Activated T-cell treated with anti-CD3 and anti-CD28 coated beads for 4 hours (primary cell): ENCODE measurements around the gene U2AF2.

Experiments used
- DNase-seq: peaks from one replicate; pipeline ENCODE4 v3.0.0-alpha.2; 2020

The U2AF2 gene

GRCh38 chr19:55677572-55678028, 22.8 kb downstream of the U2AF2 start:
- DNase-seq: no peak

GRCh38 chr19:55678121-55678671, 23.4 kb downstream of the U2AF2 start:
- no peak for DNase-seq

- no peak for DNase-seq
Measured at GRCh38 chr19:55679343-55680257, 24.8 kb downstream of the U2AF2 start.

GRCh38 chr19:55680339-55681130, 25.7 kb downstream of the U2AF2 start:
- DNase-seq: no peak

GRCh38 chr19:55681131-55682092, 26.6 kb downstream of the U2AF2 start:
- no peak for DNase-seq

GRCh38 chr19:55683449-55684261, 28.8 kb downstream of the U2AF2 start:
- DNase-seq: no peak

GRCh38 chr19:55684946-55685681, 30.3 kb downstream of the U2AF2 start:
- DNase-seq: no peak

GRCh38 chr19:55685776-55686175, 30.9 kb downstream of the U2AF2 start:
- DNase-seq: no peak

GRCh38 chr19:55686311-55687050, 31.6 kb downstream of the U2AF2 start:
- no peak for DNase-seq

- DNase-seq: no peak
Measured at GRCh38 chr19:55687281-55688201, 32.7 kb downstream of the U2AF2 start.

GRCh38 chr19:55688422-55689218, 33.8 kb downstream of the U2AF2 start:
- no peak for DNase-seq

- no peak for DNase-seq
Measured at GRCh38 chr19:55689411-55690108, 34.7 kb downstream of the U2AF2 start.

- DNase-seq: no peak
Measured at GRCh38 chr19:55690109-55690768, 35.4 kb downstream of the U2AF2 start.

- DNase-seq: no peak
Measured at GRCh38 chr19:55690769-55691545, 36.1 kb downstream of the U2AF2 start.

- no peak for DNase-seq
Measured at GRCh38 chr19:55691561-55692481, 37.0 kb downstream of the U2AF2 start.
